Measurements from ENCODE around the gene OGDHL. TPM values are rescaled to one million over a fixed set of nuclear protein-coding genes. Genes with fewer than 3 reads are reported as not detected.

OGDHL gene
- total and polyA plus RNA-seq, 2 of the 13 experiments (the other 11 are each of a cell fraction or from before 2014, with no cell fraction given), result 3.0 to 9.8 TPM

DNA sequence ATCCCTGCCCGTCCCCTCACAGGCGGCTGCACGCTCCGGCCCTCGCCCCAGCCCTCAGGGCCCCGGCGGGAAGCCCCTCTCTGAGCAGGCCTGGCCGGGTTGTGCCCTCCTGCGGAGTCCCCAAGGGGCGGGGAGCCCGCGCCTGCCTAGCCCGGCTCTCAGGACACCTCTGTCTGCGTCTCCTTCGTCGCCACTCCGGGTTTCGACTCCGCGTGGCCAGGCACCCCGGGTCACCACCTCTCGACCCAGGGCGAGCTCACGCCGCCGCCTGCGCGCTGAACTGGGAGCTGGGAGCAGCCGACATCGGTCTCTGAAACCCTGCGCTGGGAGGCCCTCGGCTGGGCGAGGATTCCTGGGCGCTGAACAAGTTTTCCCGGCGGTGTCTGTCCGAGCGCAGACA lies 6.2 kb upstream of the OGDHL start (continued):
- TF ChIP-seq TCF12 (IDR thresholded peaks at IDR 0.05), result no peak
- TF ChIP-seq TCF12 (CRISPR knock-in tag; IDR thresholded peaks at IDR 0.05), result no peak
- TF ChIP-seq, protein P1, sequence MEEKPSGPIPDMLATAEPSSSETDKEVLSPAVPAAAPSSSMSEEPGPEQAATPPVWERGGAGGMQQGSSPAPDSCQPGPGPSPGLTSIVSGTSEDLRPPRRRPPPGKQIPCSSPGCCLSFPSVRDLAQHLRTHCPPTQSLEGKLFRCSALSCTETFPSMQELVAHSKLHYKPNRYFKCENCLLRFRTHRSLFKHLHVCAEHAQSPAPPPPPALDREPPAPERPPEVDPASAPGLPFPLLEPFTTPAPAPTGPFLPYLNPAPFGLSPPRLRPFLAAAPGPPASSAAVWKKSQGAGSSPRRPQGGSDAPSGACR (CRISPR knock-in tag; IDR thresholded peaks at IDR 0.05), result no peak
- TF ChIP-seq ZBTB8A (CRISPR knock-in tag; IDR thresholded peaks at IDR 0.05; ENCODE audit: borderline replicate concordance, low read depth), result no peak

DNA sequence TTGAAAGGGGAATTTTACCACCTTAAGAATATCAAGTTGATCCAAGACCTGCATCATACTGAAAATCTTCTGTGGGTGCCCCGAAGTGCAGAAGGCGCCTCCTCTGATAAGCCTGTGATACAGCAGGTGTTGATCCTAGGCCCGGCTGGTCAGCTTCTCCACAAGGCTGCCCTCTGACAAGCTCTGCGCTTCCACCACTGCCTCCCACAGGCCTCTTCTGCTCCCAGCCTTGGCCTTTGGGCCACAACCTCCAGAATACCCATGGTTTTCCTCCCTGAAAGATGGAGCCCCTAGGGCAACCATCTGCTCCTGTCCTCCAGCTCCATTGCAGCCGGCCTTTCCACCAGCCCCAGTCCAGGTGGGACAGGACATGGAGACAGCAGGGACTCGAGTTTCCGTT lies 5.6 kb upstream of the OGDHL start:
- Histone ChIP-seq H3K9me3 (ENCODE audit: low read length) (no peaks in the 10 kb centered on the region), H3K9ac (ENCODE audit: insufficient read depth, low read depth, low read length) (no peak overlapping the region), H4K20me1 (ENCODE audit: insufficient read depth, low read length) (no peaks in the 10 kb centered on the region), H3K4me2 (ENCODE audit: low read depth, low read length) (no peak overlapping the region), H3K36me3 (replicated peaks in 1 of 2; ENCODE audit: control insufficient read depth in 1 of 2, insufficient read depth in 2 of 2, low read length in 2 of 2) (no peaks in the 10 kb centered on the region), H2AFZ (ENCODE audit: low read length) (no peak overlapping the region), H3K79me2 (ENCODE audit: insufficient read depth, low read length) (no peaks in the 10 kb centered on the region), H3K4me3 (replicated peaks in 1 of 3; ENCODE audit: insufficient read depth in 1 of 3, low read depth in 2 of 3, low read length in 3 of 3) (no peak overlapping the region), H3K27me3 (ENCODE audit: control insufficient read depth in 1 of 2, insufficient read depth in 2 of 2, low read length in 2 of 2) (peaks cover 0 to 31% of the 10 kb centered on the region in 2 experiments; a peak in 4 of 5 replicates), H3K4me1 (ENCODE audit: insufficient read depth, low read length) (peaks cover under 1% of the 10 kb centered on the region), H3K27ac (ENCODE audit: extremely low read length, insufficient read depth, low read length) (no peak overlapping the region)
- WGBS (ENCODE audit: low lambda C conversion rate), result 34% methylated on average over 4 of the region's 7 CpGs
- DNase-seq (ENCODE audit: low spot score) (no peak), FAIRE-seq (no peak), ATAC-seq (peak; percentile 58)
- no TSS peak for BruUV-seq (replicated peaks)
- CTCF ChIA-PET (ENCODE audit: low intra/inter-chr PET ratio, low total read pairs), result no interaction called here
- TF ChIP-seq ZNF431 (CRISPR knock-in tag; IDR thresholded peaks at IDR 0.05; ENCODE audit: borderline replicate concordance, low read depth), result no peak
- TF ChIP-seq, protein P2, sequence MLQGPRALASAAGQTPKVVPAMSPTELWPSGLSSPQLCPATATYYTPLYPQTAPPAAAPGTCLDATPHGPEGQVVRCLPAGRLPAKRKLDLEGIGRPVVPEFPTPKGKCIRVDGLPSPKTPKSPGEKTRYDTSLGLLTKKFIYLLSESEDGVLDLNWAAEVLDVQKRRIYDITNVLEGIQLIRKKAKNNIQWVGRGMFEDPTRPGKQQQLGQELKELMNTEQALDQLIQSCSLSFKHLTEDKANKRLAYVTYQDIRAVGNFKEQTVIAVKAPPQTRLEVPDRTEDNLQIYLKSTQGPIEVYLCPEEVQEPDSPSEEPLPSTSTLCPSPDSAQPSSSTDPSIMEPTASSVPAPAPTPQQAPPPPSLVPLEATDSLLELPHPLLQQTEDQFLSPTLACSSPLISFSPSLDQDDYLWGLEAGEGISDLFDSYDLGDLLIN (CRISPR knock-in tag; IDR thresholded peaks at IDR 0.05; ENCODE audit: borderline replicate concordance), result no peak
- TF ChIP-seq, protein P3, sequence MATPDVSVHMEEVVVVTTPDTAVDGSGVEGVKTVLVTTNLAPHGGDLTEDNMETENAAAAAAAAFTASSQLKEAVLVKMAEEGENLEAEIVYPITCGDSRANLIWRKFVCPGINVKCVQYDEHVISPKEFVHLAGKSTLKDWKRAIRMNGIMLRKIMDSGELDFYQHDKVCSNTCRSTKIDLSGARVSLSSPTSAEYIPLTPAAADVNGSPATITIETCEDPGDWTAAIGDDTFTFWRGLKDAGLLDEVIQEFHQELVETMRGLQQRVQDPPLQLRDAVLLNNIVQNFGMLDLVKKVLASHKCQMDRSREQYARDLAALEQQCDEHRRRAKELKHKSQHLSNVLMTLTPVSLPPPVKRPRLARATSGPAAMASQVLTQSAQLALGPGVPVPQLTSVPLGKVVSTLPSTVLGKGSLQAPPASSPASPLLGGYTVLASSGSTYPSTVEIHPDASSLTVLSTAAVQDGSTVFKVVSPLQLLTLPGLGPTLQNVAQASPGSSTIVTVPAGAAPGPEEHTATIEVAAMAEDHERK (CRISPR knock-in tag; IDR thresholded peaks at IDR 0.05; ENCODE audit: low read depth), result no peak
- in situ Hi-C loops (cut with HindIII; ENCODE audit: extremely low pct_ligation_motif_present, low pct_unique_long_range_greater_than_20kb), result loop anchor here (10.0 kb wide), 1 partner anchor 173 kb away; no protein-coding TSS in a partner anchor
- intact Hi-C loops (cut with micrococcal nuclease; ENCODE audit: unreplicated experiment), result no loop called here
- POLR2A ChIA-PET, result no interaction called here
